Hematopoietic multipotent progenitor cell treated with erythropoietin and hydrocortisone succinate and interleukin-3 and kit ligand, for 15 days (in vitro differentiated cells): ENCODE measurements around the gene SGSH.

ENCODE experiments used
- DNase-seq: peaks from one replicate; pipeline ENCODE4 v3.0.0-alpha.2; 2015; ENCODE audit warnings: low spot score

Gene SGSH

DNA sequence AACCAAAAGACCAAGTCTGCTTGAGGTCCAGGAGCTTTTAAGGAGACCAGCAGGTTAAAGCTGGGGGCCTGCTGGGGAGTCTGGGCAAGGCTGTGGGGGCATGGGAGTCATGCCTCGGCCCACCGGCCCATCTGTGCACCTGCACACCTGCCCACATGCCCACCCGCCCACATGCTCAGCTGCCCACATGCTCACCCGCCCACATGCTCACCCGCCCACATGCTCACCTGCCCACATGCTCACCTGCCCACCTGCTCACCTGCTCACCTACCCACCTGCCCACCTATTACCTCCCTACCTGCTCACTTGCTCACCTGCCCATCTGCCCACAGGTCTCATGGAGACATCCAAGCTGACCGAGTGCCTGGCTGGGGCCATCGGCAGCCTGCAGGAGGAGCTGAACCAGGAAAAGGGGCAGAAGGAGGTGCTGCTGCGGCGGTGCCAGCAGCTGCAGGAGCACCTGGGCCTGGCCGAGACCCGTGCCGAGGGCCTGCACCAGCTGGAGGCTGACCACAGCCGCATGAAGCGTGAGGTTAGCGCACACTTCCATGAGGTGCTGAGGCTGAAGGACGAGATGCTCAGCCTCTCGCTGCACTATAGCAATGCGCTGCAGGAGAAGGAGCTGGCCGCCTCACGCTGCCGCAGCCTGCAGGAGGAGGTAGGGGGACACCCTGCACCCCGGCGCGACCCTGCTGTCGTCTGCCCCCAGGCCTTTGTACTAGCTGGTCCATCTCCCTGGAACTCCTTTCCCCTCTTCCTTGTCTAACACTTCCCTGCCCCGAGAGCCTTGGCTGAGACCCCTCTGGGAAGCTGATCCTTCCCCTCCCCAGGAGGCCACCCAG lies 36.3 kb downstream of the SGSH start:
- no peak for DNase-seq

DNA sequence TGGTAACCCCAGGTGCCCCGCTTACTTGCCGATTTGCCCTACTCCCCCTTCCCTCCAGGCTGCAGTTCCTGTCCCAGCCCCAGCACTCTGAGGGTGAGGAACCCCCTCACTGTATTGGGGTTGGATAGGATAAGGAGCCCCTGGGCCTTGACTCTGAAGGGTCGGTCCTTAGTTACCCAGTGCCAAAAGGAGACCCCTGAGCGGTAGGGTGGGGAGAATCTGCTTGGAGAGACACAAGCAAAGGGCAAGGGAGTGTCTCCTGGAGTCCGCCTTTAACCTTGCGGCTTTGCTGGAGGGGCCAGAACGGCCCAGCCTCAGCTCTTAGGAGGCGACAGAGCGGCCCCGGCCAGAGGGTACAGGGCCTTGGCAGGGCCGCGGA lies 37.3 kb downstream of the SGSH start:
- no peak for DNase-seq

GRCh38 chr17:80182118-80182844 lies 37.9 kb downstream of the SGSH start:
- DNase-seq = no peak

GRCh38 chr17:80181431-80181830 lies 38.7 kb downstream of the SGSH start:
- no peak for DNase-seq

GRCh38 chr17:80180192-80180591 lies 39.9 kb downstream of the SGSH start:
- DNase-seq = no peak

DNA sequence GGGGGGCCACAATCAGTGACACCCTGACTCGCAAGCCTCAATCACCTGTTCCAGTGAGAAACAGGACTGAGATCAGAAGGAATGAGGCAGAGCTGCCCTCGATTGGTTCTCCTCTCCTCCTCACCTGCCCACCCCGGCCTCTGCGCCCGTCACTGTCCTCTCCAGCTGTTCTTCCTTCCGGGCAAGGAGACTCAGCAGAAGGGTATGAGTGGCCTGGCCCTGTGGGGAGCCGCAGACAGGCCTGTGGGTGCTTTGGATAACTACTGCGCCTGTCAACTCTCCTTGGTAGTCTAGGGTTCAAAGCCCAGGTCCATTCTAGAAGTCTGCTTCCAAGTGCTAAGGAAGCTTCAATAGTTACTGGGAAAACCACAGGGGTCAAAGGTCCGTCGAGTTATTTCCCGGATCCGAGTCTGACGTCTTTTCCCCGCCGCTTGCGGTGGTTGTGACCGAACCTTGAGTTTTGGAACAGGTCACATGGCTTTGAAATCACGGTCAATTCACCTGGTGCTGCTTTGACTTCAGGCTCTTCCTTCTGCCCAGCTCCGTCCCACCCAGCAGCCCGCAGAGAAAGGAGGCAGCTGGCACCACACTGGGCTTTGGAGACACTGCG lies 42.0 kb downstream of the SGSH start:
- DNase-seq = no peak

- DNase-seq = no peak
Measured at GRCh38 chr17:80176757-80177156, 43.4 kb downstream of the SGSH start.

DNA sequence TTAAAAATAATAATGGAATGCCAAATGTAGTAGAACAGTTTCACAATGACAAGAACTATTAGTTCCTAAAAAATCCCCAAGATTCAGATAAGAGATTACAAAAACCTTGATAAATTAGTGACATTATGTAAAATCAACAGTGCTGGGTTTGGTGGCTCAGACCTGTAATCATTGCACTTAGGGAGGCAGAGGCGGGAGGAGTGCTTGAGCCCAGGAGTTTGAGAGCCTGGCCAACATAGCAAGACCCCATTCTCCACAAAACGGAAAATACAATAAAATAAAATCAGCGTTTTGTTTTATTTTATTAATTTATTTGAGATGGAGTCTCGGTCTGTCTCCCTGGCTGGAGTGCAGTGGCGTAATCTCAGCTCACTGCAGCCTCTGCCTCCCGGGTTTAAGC lies 46.2 kb downstream of the SGSH start:
- no peak for DNase-seq

DNA sequence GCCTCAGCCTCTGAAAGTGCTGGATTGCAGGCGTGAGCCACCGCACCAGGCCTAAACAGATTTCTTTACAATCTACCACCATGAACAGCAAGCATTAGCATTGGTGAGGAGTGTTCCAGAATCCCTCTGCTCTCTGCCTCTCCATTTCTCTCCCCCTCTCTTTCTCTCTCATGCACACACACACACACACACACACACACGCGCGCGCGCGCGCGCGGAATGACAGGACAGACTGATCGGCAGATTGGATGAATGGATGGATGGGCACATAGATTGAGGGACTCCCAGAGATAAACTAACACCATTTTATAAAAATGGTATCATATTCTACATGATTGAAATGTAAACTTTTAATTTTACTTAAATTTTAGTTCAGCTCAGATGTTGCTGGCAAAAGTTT lies 47.0 kb downstream of the SGSH start:
- DNase-seq = no peak

GRCh38 chr17:80171681-80172080 lies 48.5 kb downstream of the SGSH start:
- no peak for DNase-seq

GRCh38 chr17:80169784-80170500 lies 50.2 kb downstream of the SGSH start, which contains the start of gene CARD14:
Gene CARD14 (plus strand): TSS chr17:80170030. CDS start chr17:80181439, 11,409 bp downstream.
- no peak for DNase-seq

- DNase-seq = no peak
Measured at GRCh38 chr17:80169107-80169506, 51.0 kb downstream of the SGSH start.

DNA sequence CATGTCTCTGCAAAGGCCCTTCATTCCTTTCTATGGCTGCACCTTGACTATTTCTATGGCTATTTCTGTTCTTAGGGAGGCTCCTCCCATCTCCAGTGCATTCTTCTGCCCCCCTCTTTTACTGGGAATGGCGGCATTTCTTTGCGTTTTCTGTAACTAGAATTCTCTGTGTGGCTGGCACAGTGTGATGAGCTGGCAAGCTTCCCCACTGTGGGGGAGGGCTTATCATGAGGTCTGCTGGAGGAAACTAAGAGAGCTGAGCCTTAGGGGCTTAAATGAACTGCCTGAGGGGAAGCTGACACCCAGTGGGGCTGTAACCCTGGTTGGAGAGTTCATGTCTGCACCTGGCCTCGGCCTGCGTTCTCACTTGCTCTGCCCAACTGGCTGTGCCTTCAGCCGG lies 51.8 kb downstream of the SGSH start:
- no peak for DNase-seq

DNA sequence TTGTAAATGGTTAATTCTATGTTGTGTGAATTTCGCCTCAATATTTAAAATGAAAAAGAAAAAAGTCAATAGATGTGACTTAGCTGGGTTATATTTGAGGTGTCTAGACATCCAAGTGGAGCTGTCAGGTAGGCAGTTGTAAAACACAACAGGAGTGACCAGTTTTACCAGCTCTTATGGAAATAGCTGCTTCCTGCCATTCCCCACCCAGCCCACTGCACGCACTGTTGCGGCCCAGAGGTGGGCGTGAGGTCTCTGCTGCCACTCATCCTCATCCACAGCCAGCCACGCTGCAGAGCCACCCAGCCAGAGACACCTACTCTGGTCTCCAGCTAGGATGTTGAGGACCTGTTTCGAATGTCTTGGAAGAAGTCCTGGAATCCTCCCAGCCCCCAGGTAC lies 53.7 kb downstream of the SGSH start:
- no peak for DNase-seq

DNA sequence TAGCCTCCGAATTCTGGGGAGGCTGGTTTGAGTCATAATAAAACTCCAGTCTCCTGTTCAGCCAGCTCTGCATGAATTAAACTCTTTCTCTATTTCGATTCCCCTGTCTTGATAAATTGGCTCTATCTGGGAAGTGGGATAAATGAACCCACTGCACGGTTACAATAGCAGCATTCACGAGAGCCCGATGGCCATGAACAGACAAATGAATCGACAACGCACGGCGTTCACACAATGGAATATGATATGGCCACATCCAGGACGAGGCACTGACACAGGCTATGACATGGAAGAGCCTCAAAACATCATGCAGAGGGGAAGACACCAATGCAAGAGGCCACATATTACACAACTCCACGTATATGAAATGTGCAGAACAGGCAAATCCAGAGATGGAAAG lies 55.9 kb downstream of the SGSH start:
- no peak for DNase-seq

DNA sequence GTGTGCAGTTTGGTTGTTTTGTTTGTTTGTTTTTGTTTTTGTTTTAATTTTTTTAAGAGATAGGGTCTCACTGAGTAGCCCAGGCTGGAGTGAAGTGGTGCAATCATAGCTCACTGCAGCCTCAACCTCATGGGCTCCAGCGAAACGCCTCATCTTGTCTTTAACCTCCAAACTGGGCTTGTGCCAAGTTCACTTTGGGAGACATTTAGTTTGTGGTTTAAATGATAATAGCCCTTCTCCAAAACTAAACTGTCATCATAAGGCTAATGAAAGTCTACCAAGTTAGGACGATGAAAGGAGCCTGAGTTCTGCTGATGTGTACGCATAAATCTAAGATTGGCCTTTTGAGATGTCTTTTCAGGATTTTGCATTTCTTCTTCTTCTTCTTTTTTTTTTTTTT lies 56.8 kb downstream of the SGSH start:
- DNase-seq = peak; percentile 18

- peak; percentile 43 for DNase-seq
Measured at GRCh38 chr17:80160536-80160935, 59.6 kb downstream of the SGSH start.
